WTC11 (cell line): ENCODE data around the gene GLT1D1. TPM values are rescaled to one million over a fixed set of nuclear protein-coding genes. Genes with fewer than 3 reads are reported as not detected.

ENCODE experiments used
- ATAC-seq: fragments of 200-7000 bp; cut with Tn5 transposase; 2 replicates; pipeline ENCODE4 v1.10.0; 2021; ENCODE audit warnings: mild to moderate bottlenecking, moderate library complexity
- CTCF ChIA-PET: fragments of 300-600 bp; sonication (Branson Sonifier 250); formaldehyde crosslinking; loops from one replicate; lab custom pipeline; 2021; ENCODE audit warnings: antibody characterized with exemption; lab: Charles Lee
- POLR2A ChIA-PET: fragments of 350-600 bp; sonication (Branson Sonifier 250); formaldehyde crosslinking; loops from one replicate; lab custom pipeline; 2021; ENCODE audit warnings: antibody characterized with exemption; lab: Charles Lee
- DNase-seq: peaks from one replicate; pipeline ENCODE4 v3.0.0; 2021; ENCODE audit warnings: low spot score
- H3K27ac Mint-ChIP-seq: 2 replicates; pipeline ENCODE4 v1.8.0; 2021; ENCODE audit warnings: mixed read lengths
- H3K27me3 Mint-ChIP-seq: 2 replicates; pipeline ENCODE4 v1.8.0; 2021; ENCODE audit warnings: low read depth, mild to moderate bottlenecking, moderate library complexity, mixed read lengths
- H3K36me3 Mint-ChIP-seq: 2 replicates; pipeline ENCODE4 v1.8.0; 2021; ENCODE audit warnings: mixed read lengths
- H3K4me1 Mint-ChIP-seq: 2 replicates; pipeline ENCODE4 v1.8.0; 2022; ENCODE audit warnings: mixed read lengths
- H3K4me3 Mint-ChIP-seq: 2 replicates; pipeline ENCODE4 v1.8.0; 2021; ENCODE audit warnings: mild to moderate bottlenecking, moderate library complexity, mixed read lengths
- H3K9me3 Mint-ChIP-seq: 2 replicates; pipeline ENCODE4 v1.8.0; 2021; ENCODE audit warnings: mixed read lengths
- AFF4 ChIP-seq: sonication (generic); formaldehyde crosslinking; IDR thresholded peaks from 2 replicates; pipeline ENCODE4 v1.8.1; 2023; ENCODE audit warnings: mild to moderate bottlenecking, missing genetic modification reagents, borderline replicate concordance
- E2F4 ChIP-seq: sonication (generic); formaldehyde crosslinking; IDR thresholded peaks from 2 replicates; pipeline ENCODE4 v1.8.1; 2022; ENCODE audit warnings: low read depth, mild to moderate bottlenecking, moderate library complexity, missing genetic modification reagents, borderline replicate concordance
- ELF4 ChIP-seq: sonication (generic); formaldehyde crosslinking; IDR thresholded peaks from 2 replicates; pipeline ENCODE4 v1.8.1; 2022; ENCODE audit warnings: low read depth, mild to moderate bottlenecking, moderate library complexity, missing genetic modification reagents
- ESRRA ChIP-seq: sonication (generic); formaldehyde crosslinking; IDR thresholded peaks from 2 replicates; pipeline ENCODE4 v1.8.1; 2022; ENCODE audit warnings: mild to moderate bottlenecking, missing genetic modification reagents, borderline replicate concordance
- FOXP1 ChIP-seq: sonication (generic); formaldehyde crosslinking; IDR thresholded peaks from 2 replicates; pipeline ENCODE4 v1.8.0; 2022; ENCODE audit warnings: missing genetic modification reagents, mild to moderate bottlenecking, moderate library complexity, borderline replicate concordance
- GABPB1 ChIP-seq: sonication (generic); formaldehyde crosslinking; IDR thresholded peaks from 2 replicates; pipeline ENCODE4 v1.8.1; 2023; ENCODE audit warnings: mild to moderate bottlenecking, missing genetic modification reagents
- MAX ChIP-seq: sonication (generic); formaldehyde crosslinking; IDR thresholded peaks from 2 replicates; pipeline ENCODE4 v1.8.0; 2022; ENCODE audit warnings: mild to moderate bottlenecking, missing genetic modification reagents
- MXD4 ChIP-seq: fragments of 250-450 bp; sonication (Bioruptor Pico); IDR thresholded peaks from 2 replicates; pipeline ENCODE4 v1.8.0; 2021; ENCODE audit warnings: mild to moderate bottlenecking, moderate library complexity, borderline replicate concordance
- NFE2L1 ChIP-seq: sonication (generic); formaldehyde crosslinking; IDR thresholded peaks from 2 replicates; pipeline ENCODE4 v1.8.1; 2023; ENCODE audit warnings: missing genetic modification reagents
- NFYB ChIP-seq: sonication (generic); formaldehyde crosslinking; conservative IDR thresholded peaks from 2 replicates; pipeline ENCODE4 v1.8.0; 2022; ENCODE audit warnings: low read depth, missing genetic modification reagents
- NR2C2 ChIP-seq: sonication (generic); formaldehyde crosslinking; IDR thresholded peaks from 2 replicates; pipeline ENCODE4 v1.8.0; 2022; ENCODE audit warnings: mild to moderate bottlenecking, missing genetic modification reagents
- OVOL2 ChIP-seq: fragments of 250-450 bp; sonication (Bioruptor Pico); IDR thresholded peaks from 2 replicates; pipeline ENCODE4 v1.9.0; 2021; ENCODE audit warnings: mild to moderate bottlenecking, borderline replicate concordance
- PREB ChIP-seq: sonication (generic); formaldehyde crosslinking; IDR thresholded peaks from 2 replicates; pipeline ENCODE4 v1.8.1; 2022; ENCODE audit warnings: mild to moderate bottlenecking, missing genetic modification reagents, moderate library complexity, borderline replicate concordance
- SP1 ChIP-seq: sonication (generic); formaldehyde crosslinking; conservative IDR thresholded peaks from 2 replicates; pipeline ENCODE4 v1.8.1; 2022; ENCODE audit warnings: missing genetic modification reagents
- TCF7 ChIP-seq: sonication (generic); formaldehyde crosslinking; IDR thresholded peaks from 2 replicates; pipeline ENCODE4 v1.8.0; 2022; ENCODE audit warnings: mild to moderate bottlenecking, low read depth, missing genetic modification reagents, moderate library complexity
- TEAD4 ChIP-seq: sonication (generic); formaldehyde crosslinking; IDR thresholded peaks from 2 replicates; pipeline ENCODE4 v1.8.0; 2022; ENCODE audit warnings: mild to moderate bottlenecking, missing genetic modification reagents
- USF2 ChIP-seq: sonication (generic); formaldehyde crosslinking; IDR thresholded peaks from 2 replicates; pipeline ENCODE4 v1.8.1; 2023; ENCODE audit warnings: mild to moderate bottlenecking, missing genetic modification reagents, moderate library complexity
- ZNF416 ChIP-seq: fragments of 250-450 bp; sonication (Bioruptor Pico); IDR thresholded peaks from 2 replicates; pipeline ENCODE4 v1.9.0; 2021; ENCODE audit warnings: mild to moderate bottlenecking, inconsistent platforms
- ZNF423 ChIP-seq: fragments of 250-450 bp; sonication (Bioruptor Pico); IDR thresholded peaks from 2 replicates; pipeline ENCODE4 v2.1.2; 2022; ENCODE audit warnings: mild to moderate bottlenecking, moderate library complexity
- ZNF532 ChIP-seq: fragments of 250-450 bp; sonication (Bioruptor Pico); IDR thresholded peaks from 2 replicates; pipeline ENCODE4 v1.9.0; 2021; ENCODE audit warnings: mild to moderate bottlenecking, borderline replicate concordance
- ZNF671 ChIP-seq: fragments of 250-450 bp; sonication (Bioruptor Pico); IDR thresholded peaks from 2 replicates; pipeline ENCODE4 v1.8.0; 2021; ENCODE audit warnings: mild to moderate bottlenecking
- total RNA-seq: library from RNA; stranded (reverse); gene quantifications from 3 replicates; pipeline ENCODE4 v1.2.3, GENCODE V29; 2021

Gene GLT1D1
- total RNA-seq, 1 experiment from 2014 or later = 1.5 TPM

GRCh38 chr12:128852026-128852698 is 1.1 kb upstream of the GLT1D1 start:
- H3K4me3 Mint-ChIP-seq = no peak overlapping the region
- H3K27ac Mint-ChIP-seq = no peak overlapping the region
- no peak for DNase-seq
- no peak for ATAC-seq
- CTCF ChIA-PET = no interaction called here
- no peak for TF ChIP-seq USF2 (CRISPR knock-in tag)
- TF ChIP-seq GABPB1 (CRISPR knock-in tag) = no peak
- no peak for TF ChIP-seq ELF4
- TF ChIP-seq ZNF671 (CRISPR knock-in tag) = no peak
- TF ChIP-seq MXD4 = no peak
- TF ChIP-seq MAX (CRISPR knock-in tag) = no peak
- TF ChIP-seq FOXP1 (CRISPR knock-in tag) = no peak
- TF ChIP-seq ESRRA (CRISPR knock-in tag) = no peak
- TF ChIP-seq PREB (CRISPR knock-in tag) = no peak
- TF ChIP-seq ZNF532 (CRISPR knock-in tag) = no peak
- TF ChIP-seq SP1 (CRISPR knock-in tag) = no peak
- peaks cover 38% of the 10 kb centered on the region for H3K9me3 Mint-ChIP-seq
- H3K36me3 Mint-ChIP-seq = peaks cover 40% of the 10 kb centered on the region
- POLR2A ChIA-PET = no interaction called here
- H3K4me1 Mint-ChIP-seq = no peaks in the 10 kb centered on the region
- H3K27me3 Mint-ChIP-seq = peaks cover 21% of the 10 kb centered on the region

- no peak overlapping the region for H3K27ac Mint-ChIP-seq
- H3K27me3 Mint-ChIP-seq = peaks cover 21% of the 10 kb centered on the region
- ChIA-PET CTCF (no interaction called here), POLR2A (no interaction called here)
- H3K36me3 Mint-ChIP-seq = peaks cover 45% of the 10 kb centered on the region
- H3K4me3 Mint-ChIP-seq = peak overlapping the region; percentile 57
- peaks cover 39% of the 10 kb centered on the region for H3K9me3 Mint-ChIP-seq
- no peaks in the 10 kb centered on the region for H3K4me1 Mint-ChIP-seq
- peak; percentile 18 for ATAC-seq
- DNase-seq = no peak
- no peak for TF ChIP-seq E2F4 (CRISPR knock-in tag)
- no peak for TF ChIP-seq TCF7 (CRISPR knock-in tag)
- TF ChIP-seq NFYB (CRISPR knock-in tag) = no peak
- TF ChIP-seq TEAD4 (CRISPR knock-in tag) = no peak
- no peak for TF ChIP-seq NR2C2 (CRISPR knock-in tag)
- no peak for TF ChIP-seq AFF4
- no peak for TF ChIP-seq ZNF423 (CRISPR knock-in tag)
- TF ChIP-seq OVOL2 (CRISPR knock-in tag) = no peak
- TF ChIP-seq ZNF416 (CRISPR knock-in tag) = no peak
- no peak for TF ChIP-seq ZNF671 (CRISPR knock-in tag)
- no peak for TF ChIP-seq NFE2L1 (CRISPR knock-in tag)
Measured at GRCh38 chr12:128853600-128854197, 421 bp downstream of the GLT1D1 start.
